GM10266 (cell line): Measurements from ENCODE around the gene ACACB.

Source experiments
- DNase-seq: peaks from one replicate; pipeline ENCODE4 v3.0.0; 2012; ENCODE audit errors: extremely low spot score
- TF ChIP-seq, protein P1 (sequence below): IDR thresholded peaks from 2 replicates; pipeline ENCODE4 v1.5.1; 2012; ENCODE audit warnings: mild to moderate bottlenecking, low read depth; ENCODE audit not compliant: control insufficient read depth, insufficient read depth; ENCODE audit errors: missing control alignments

Gene ACACB

DNA sequence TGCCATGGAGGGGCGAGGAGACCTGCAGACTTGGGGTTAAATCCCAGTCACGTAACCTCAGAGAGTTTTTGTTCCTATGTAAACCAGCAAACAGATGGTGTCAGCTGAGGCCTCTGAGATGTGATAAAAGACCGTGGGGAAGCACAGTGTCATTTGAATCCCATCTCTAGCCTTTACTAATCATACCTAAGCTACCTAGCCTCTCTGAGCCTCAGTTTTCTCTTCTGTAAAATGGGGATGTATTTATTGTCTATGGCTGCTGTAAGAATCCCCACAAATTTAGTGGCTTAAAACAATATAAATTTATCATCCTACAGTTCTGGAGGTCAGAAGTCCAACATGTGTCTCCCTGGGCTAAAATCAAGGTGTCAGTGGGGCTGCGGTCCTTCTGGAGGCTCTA lies 158.8 kb downstream of the ACACB start:
- TF ChIP-seq, protein P1, sequence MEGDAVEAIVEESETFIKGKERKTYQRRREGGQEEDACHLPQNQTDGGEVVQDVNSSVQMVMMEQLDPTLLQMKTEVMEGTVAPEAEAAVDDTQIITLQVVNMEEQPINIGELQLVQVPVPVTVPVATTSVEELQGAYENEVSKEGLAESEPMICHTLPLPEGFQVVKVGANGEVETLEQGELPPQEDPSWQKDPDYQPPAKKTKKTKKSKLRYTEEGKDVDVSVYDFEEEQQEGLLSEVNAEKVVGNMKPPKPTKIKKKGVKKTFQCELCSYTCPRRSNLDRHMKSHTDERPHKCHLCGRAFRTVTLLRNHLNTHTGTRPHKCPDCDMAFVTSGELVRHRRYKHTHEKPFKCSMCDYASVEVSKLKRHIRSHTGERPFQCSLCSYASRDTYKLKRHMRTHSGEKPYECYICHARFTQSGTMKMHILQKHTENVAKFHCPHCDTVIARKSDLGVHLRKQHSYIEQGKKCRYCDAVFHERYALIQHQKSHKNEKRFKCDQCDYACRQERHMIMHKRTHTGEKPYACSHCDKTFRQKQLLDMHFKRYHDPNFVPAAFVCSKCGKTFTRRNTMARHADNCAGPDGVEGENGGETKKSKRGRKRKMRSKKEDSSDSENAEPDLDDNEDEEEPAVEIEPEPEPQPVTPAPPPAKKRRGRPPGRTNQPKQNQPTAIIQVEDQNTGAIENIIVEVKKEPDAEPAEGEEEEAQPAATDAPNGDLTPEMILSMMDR = no peak
- DNase-seq = no peak

DNA sequence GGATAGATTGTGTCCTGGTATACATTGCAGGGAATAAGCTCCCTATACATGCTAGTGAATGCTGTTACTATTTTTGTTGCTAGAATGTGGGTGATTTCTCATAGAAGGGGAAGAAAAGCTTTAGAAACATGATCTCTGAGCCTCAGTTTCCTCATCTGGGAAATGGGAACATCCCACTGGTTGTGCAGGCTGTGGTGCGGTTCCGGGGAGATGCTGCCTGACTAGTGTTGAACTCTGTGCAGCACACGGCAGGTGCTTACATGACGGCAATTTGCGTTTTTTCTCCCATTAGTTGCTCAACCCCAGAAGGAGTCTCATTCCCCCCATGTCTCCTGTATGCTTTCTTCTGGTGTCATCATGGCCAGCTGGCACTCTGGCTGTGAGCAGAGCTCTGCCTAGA lies 159.8 kb downstream of the ACACB start:
- DNase-seq = no peak
- TF ChIP-seq, protein P1 = no peak

DNA sequence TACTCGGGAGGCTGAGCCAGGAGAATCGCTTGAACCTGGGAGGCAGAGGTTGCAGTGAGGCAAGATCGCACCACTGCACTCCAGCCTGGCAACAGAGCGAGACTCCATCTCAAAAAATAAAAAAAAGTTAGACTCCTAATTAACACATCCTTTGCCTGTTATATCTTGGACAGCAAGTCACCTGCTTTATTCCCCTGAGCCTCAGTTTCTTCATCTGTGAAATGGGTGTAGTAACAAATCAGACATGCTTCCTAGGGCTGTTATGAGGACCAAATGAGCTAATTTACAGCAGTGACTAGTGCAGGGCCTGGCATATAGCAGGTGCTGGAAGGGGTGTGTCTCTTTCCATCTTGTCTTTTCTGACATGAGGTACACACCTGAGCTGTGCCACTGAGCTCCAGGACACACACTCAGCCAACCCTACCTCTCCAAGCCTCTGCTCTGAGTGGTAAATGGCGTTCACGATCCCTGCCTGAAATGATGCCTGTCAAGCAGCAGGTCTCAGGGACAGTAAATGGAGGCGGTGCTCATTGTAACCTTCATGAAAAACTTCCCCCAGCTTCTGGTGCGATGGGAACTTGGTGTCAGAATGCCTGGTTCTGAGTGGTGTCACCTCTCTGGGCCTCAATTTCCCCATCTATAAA lies 161.0 kb downstream of the ACACB start:
- TF ChIP-seq, protein P1 = no peak

DNA sequence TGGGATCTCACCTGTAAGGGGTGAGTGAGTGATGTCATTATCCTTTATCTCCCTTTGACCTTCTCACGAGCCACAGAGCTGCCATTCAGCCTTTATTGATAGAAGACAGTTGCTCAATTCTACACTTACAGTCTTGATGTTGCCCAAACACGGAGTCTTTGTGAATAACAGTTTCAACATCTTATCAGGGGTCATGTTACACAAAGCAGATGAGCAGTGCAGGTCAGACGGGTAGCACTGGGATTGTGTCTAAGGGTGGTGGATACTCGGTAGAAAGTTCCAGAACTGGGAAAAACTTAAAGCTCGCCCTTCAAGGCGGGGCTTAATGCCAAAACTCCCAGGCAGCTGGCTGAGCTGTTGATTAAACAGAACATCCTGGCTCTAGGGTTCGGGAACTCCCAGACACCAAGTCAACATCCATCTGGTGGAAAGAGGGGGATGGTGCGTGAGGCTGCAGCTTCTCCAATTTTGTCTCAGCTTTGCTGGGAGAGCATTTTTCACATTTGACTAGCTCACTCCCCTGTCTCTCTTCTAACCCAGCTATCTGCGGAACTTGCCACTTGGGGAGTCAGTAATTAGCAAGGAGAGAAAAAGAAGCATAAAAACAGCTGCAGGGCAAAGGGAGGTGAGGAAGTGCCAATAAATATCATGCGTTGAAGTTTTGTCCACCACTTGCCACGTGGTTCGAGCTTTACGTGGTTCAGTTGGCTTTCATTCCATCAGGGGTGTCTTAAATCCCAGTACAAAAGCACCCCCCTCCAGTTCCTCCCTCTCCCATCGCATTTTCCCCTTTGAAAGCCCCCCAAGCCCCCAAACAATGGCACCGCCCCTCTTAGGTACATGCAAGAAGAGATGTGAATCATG lies 161.7 kb downstream of the ACACB start:
- no peak for DNase-seq
- TF ChIP-seq, protein P1 = no peak

More for the DNA sequence above, 161.0 kb downstream of the ACACB start:
- no peak for DNase-seq

DNA sequence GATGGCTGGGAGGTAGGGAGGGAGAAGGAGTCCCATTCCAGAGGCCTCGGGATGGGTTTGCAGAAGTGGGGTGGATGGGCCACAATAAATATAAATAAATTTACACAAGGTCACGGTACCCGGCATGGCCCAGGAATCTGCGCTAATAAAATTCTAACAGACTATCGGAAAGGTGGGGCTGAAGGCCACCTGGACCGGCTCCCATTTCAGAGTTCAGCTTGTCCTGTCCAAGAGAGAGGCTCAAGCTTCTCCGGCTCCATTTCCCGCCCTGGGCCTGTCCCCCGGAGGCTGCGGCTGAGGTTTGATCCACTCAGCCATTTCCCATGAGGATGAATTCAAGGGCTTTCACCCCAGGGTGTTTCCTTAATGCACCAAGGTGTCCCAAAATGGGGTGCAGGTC lies 162.5 kb downstream of the ACACB start:
- TF ChIP-seq, protein P1 = no peak
- no peak for DNase-seq

DNA sequence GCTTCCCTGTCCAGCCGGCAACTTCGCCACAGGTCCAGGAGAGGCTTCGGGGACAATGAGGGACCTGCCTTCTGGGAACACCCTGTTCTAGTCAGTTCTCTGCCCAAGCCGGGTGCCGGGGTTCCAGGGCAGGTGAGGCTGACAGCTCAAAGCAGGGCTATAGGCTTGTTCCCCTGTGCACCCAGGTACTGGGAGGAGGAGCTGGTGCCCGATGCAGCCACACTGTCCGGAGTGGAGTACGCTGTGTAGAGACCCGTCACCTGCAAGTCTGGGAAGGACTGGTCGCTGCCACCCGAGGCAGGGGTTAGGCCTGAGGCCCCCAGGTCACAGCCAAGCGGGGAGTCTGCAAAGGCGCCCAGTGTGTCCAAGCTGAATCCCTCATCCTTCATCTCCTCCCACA lies 163.1 kb downstream of the ACACB start:
- DNase-seq = no peak
- TF ChIP-seq, protein P1 = no peak

DNA sequence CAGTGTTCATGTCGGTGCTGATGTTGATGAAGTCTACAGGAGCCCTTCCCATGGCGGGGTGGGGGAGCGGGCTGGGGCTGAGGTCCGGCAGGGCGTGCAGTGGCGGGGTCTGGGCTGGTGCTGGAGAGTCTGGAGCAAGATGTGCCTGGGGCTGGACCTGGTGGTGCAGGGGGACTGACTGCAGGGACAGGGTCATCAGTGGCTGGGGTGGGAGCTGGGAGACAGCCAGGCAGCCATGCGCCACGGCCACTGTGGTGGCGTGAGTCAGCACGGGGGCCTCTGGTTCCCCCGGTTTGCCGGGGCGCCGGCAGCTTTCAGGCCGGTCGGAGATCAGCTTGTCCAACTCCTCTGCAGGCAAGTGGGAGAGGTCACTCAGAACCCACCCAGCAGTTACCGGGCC lies 165.1 kb downstream of the ACACB start:
- no peak for DNase-seq
- TF ChIP-seq, protein P1 = no peak
